Amygdala (tissue), 56 donors: Measurements from ENCODE around the gene TMEM44.

Source experiments
- DNase-seq, 56 donors: peaks; one replicate each; lab custom pipeline; 2025; lab: John Stamatoyannopoulos, UW

Gene TMEM44, protein sequence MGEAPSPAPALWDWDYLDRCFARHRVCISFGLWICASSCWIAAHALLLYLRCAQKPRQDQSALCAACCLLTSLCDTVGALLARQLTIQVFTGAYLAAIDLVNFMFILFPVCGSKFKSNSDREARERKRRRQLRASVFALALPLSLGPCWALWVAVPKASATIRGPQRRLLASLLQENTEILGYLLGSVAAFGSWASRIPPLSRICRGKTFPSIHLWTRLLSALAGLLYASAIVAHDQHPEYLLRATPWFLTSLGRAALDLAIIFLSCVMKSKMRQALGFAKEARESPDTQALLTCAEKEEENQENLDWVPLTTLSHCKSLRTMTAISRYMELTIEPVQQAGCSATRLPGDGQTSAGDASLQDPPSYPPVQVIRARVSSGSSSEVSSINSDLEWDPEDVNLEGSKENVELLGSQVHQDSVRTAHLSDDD

DNA sequence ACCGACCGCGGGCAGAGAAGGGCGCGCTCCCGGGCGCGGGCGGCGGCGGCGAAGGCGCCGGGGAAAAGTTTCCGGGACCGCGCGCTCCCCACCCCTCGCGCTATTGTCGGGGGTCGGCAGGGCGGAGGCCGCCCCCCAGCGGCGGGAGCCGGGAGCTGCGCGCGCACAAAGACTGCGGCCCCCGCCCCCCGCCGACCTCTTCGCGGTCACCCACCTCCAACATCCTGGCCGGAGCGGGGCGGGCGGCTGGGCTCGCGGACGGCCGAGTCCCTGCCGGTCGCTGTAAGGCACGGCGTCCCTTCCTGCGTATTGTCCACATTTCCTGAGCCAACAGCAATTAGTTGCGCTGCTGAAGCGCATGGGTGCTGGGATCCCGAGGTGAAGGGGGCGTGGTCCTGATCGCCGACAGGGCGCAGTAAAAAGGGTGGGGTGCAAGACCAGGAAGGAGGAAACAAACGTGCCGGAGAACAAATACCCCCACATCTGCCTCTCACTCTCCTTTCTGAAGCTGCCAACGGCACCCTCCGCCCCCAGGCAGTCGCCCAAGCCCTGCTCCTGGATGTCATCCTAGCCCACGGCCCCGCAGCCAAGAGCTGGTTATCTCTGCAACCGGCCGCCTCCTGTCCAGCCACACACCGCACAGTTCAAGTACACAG, at the start of gene TMEM44:
TMEM44 (minus strand) TSS at position 71 of the 656 bp plus-strand sequence. CDS start 204 bp downstream, outside the sequence.
- DNase-seq, result peak in 18 of 56 donors; percentile 10 to 60 (median 22)

DNA sequence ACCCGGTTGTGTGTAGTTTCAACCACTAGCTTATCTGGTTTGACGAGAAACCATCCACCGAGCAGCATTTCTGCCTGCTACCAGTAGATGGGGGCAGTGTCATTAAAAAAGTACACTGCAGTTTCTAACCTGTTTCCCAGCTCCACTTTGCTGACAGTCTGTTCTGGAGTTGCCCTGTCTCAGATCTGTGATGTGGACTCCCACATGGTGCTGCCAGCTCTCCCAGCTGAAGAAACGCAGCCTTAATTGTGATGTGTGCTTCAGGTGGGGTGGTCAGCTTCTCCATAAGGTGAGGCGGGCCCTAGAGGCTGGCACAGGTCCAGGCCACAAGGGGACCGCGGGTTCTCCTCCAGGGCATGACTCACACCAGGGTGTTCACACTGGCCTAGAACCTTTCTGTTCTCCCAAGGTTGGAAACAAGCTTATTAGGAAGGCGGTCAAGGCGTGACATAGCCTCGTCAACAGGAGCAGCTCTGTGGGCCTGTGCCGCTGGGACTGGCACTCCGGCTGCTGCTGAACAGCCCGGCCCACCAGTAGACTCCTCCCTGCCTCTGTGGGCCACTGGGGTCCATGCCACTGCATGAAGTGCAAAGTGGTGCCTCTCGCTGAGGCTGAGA, 49.6 kb upstream of the TMEM44 start:
- peak in 47 of 56 donors; percentile 20 to 84 (median 50) for DNase-seq

DNA sequence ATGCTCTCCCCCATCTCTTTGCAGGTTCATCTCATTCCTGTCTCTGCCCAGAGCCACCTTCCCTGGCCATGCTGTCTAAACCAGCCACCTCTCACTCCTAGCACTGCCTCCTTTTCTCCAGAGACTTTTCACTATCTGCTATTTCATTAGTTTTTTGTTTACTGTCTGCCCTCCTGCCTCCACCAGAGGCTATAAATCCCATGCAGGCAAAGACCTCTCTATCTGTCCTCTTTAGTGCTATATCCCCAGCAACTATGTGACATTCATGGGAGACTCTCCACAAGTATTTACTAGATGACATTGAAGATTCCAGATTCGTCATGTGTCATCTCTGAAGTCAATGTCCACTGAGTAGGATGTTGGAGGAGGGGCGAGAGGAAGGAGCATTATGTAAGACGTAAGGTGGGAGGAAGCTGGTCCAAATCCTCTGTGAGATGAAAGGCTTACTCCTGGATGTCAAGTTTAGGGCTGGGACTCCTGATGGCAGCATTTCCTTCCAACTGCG, 49.0 kb upstream of the TMEM44 start:
- DNase-seq, result no peak

DNA sequence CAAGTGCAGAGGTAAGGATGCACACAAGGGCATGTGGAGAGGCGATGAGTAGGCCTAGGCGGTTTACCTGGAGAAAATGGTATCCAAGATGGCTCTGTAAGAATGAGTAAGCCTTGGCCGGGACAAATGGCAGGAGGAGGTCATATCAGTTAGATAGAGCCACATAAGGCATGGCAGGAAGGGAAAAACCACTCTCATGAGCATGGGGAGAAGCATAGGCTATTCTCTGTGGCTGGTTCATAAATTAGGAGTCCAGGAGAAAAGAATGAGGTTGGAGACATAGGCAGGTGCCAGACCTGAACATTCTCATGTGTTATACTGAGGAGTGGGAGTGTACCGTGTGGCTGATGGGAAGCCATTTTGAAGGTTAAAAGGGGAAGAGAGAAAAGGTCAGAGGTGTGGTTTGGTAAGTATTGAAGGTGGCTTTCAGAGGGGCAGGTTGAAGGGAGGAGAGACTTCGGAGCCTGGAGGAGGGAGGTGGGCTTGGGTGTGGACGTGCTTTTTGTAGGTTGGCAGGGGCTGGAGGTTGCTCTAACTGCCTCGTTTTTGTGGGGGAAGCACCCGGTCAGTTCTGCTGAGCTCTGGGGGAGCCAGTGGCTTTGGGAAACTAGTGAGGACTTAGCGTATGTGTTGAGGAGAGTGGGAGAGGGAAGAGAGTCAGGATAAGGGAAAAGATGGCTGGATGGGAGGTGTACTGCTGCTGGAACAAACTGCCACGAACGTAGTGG, 47.8 kb upstream of the TMEM44 start:
- DNase-seq, result no peak

DNA sequence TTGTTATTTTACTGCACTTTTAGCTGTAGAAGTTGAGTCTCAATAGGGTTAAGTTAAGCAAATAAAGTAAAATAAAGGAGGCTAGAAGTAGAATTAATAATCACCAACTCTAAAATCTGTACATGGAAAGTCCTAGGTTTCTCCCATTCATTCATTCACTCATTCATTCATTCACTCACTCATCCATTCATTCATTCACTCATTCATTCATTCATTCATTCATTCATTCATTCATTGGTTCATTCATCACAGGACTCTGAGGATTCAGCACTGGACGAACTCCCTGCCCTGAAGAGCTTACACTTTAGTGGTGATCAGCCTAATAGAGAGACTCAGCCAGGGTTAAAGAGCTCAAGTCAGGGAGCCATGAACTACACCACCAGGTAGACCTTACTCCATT, 43.3 kb upstream of the TMEM44 start:
- DNase-seq, result no peak

DNA sequence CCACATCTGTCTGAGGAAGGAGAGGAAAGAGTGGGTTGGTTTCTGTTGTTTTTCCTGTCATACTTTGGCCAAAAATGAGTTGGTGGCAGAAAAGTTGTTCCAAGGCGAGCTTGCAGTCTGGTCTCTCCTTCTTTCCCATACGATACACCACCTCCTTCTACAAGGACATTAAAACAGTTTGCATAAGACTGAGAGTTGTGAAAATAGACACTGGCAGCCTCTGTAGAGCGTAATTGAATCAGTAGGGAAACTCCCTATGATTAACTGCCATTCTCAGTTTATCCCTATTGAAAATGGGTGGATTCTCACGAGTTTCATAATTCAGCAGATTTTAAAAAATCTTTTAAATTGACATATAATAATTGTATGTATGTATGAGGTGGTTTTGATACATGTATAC, 42.5 kb upstream of the TMEM44 start:
- no peak for DNase-seq

DNA sequence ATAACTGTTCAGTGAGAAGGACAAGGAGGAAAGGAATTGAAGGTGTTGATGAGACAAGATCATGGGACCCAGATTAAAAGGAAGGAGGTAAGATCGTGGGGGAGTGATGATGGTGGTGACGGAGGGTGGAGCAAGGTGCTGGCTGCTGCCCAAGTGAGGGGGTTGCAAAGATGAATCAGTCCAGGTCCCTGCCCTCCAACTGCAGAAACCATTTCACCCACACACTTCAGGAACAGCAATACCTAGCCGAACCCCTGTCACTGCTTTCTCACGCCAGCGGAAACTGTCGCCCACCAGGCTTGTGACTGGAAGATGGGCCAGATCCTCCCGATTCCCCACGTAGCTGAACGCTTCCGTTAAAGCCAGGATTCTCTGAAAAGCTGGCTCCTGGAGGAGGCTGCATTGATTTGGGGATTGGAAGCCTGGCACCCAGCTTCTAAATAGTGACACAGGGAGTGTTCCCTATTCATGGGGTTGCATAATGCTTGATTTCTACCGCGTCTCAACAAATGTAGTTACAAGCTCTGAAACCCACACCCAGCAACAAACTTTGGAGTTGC, 41.9 kb upstream of the TMEM44 start:
- peak in 2 of 56 donors; percentile 14 to 16 for DNase-seq

DNA sequence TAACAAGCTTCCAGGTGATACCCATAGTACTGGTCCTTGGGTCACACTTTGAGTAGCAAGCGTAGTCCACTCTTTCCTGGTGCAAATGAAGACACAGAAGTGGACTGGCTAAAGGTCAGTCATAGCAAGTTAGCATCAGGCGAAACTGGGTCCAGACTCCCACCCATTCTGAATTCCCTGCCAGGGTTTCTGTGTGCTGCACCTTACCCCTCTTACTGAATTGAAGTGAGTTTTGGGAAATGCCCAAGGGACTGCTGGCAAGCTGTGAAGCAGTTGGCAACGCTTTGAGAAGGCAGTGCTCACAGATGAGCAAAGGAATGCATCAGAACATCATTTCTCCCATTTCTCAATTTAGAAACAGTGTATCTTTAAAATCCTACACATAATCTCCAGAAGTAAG, 40.5 kb upstream of the TMEM44 start:
- DNase-seq, result no peak

DNA sequence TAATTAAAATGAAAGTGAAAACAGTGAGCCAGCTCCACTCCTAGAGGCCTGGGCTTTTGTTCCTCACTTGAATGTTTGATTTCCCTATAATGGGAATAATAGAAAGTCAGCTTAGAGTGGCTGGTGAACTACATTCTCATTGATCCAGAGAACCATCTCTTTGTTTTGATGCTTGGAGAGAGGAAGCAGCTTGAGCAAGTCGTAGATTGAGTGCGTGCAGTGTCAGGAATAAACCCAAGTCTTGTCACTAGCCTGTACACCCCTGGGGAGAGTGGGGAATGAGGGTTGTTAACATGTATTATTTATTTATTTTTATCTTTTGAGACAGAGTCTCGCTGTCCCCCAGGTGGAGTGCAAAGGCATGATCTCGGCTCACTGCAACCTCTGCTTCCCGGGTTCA, 39.7 kb upstream of the TMEM44 start:
- no peak for DNase-seq

DNA sequence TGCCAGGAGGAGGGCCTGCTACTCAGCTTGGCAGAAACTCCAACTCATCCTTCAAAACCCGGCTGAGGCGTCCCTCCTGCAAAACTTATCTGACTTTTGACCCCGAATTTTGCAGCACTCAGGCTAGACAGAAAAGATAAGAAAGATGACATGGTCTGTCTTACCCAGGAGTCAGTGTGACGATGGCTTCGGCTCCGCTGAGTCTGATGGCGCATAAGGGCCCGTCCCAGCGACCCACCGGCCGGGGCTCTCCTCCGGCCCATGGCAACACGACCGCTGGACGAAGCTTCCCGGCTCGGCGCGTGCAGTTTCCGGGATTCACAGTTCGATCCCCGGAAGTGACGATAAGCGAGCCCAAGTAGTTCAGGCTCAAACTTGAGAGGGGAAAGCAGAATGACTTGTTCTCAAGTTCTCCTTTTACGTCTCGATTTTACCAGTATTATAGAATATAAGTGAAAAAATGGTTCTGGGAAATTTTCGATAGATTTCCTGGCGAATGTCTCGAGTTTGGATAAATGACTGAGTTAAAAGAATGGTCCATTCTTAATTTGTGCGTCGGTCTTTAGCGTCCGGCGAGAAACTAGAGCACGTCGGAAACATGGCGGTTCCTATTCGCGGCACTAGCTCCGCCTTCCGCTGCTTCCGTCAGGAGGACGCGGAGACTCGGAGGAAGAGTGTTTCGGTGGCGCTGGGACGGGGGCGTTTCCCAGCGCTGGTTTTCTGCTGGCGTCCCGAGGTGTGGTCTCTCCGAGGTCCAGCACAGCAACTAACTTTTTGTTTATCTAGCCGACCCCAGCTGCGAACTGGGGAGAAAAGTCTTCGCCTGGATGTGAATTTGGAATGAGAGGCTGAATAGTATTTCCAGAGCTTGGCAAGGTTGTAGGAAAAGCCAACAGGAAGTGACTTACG, 38.9 kb upstream of the TMEM44 start, which contains the start of gene LSG1:
LSG1 (minus strand) TSS at position 292 of the 909 bp plus-strand sequence; CDS start at position 263, 29 bp downstream.
- peak; percentile 41 to 92 (median 80) for DNase-seq

DNA sequence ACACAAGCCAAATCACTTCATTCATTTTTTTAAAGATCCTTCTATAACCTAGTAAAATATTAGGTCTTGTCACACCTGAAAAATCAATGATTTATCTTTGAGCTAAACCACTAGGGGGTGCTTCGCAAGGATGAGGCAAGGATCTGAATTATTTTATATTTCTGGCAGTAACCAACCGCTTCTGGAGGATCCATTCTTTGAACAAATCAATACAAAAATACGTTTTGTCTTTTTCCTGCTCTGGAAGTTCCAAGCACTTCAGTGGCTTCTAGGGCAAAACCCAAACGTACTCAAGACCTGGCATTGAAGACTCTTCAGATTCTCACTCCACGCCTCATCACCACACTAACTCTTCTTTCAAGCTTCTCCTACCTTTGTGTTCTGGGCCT, 38.3 kb upstream of the TMEM44 start:
- no peak for DNase-seq

DNA sequence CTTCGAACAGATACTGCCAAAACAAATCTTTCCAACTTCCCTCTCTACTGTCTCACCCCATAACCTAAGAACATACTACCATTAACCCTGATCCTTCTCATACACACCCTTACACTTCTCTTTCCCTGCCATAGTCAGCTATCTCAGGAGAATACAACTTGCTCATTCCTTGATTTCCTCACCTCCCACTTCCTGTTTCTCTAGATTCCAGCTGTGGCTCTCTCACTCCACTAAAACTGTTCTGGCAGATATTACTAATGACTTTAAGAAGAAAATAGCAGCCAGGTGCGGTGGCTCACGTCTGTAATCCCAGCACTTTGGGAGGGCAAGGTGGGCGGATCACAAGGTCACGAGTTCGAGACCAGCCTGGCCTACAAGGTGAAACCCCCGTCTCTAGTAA, 34.1 kb upstream of the TMEM44 start:
- no peak for DNase-seq

DNA sequence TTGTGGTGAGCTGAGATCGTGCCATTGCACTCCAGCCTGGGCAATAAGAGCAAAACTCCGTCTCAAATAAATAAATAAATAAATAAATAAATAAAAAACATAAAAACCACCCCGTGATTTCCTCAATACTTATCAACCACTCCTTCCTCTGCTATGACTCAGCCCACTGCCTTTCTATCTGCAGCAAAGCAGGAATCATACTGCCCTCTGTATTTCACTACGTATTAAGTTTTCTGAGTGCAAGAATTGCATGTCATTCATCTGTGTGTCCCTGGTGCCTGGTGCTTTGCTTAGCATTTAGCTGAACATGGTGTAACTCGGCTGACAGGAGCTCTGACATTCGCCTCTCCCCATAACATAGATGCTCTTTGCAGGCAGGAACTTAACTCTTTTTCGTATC, 31.6 kb upstream of the TMEM44 start:
- no peak for DNase-seq

DNA sequence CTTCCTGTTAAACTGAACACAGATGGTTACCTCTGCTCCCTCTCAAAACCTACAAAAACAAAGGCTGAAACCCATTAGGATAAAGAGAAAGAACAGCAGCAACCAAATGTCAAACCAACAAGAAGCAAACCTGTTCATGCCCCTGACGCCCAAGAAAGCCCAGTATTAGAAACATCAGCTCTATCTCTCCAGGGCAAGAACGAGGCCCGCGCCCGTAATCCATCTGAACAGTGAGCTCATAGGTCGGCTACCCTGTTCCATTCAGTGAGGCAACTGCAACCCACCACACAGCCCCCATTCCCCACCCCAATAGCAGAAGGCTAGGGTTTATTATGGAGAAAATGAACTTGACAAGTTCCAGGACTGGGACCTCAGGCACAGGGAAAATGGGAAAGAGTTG, 28.7 kb upstream of the TMEM44 start:
- no peak for DNase-seq

DNA sequence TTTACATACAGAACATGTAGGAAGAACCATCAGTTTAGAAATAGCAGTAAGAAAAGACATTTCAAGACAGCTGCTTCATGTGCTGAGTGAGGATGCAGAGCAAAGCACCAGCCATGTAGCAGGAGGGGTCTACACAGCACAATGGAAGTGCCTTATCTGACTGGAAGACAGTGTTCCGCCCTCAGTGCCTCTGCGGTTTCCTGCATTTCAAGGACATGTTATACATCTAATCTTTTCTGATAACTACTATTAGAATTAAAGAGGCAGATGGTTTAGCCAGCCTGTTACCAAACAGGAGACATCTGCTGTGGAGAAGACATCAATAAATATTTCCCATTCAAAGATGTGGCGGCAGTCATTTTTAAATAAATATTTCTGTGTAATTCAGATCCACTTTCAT, 28.2 kb upstream of the TMEM44 start:
- DNase-seq, result no peak

DNA sequence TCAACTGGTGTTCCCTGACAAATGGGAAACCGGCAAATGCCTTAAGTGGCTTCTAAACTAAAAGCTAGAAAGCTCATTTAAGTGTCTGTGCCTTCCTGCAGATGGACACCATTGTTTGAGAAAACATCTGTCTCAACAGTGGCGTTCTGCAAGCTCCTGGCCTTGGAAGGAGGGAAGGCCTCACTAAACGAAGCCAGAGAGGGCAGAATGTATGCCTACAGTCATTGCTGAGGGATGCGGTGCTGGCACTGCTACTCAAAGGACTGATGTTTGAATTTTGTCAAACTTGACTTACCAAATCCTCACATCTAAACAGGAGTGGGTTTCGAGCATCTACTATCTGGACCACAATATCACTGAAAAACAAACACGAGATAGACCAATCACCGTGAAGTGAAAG, 26.6 kb upstream of the TMEM44 start:
- DNase-seq, result no peak

DNA sequence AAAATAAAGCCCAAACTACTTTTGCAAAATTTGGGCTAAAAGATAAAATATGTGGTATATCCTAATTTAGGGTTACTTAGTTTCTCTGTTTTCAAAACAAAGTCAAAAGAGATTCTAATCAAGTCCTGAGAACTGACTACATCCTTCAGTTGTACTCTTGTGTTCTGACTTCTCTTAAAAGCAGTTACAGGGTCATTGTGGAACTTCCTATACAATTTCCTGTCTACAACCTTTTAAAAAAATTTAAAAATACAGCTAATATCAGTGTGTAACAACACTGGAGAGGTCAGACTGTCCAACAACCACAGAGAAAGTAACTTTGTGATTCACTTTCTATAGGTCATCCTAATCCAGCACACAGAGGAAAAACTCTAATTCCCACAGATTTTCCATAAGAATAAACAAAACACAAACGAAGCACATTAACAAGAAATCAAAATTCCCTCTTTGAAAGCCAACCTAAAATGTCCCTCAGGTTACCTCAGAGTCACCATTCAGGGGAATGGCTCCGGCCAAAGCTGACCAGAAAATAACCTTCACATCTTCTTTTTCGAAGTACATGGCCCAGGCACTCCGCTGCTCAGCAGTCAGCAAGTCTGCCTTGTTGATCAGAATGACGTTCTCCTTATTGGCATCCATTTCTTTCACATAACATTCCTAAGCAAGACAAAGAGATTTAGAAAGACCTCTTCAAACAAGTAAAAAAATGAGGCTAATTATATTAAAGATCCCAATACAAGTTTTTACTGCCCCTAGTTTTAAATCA, 25.4 kb upstream of the TMEM44 start:
- no peak for DNase-seq

DNA sequence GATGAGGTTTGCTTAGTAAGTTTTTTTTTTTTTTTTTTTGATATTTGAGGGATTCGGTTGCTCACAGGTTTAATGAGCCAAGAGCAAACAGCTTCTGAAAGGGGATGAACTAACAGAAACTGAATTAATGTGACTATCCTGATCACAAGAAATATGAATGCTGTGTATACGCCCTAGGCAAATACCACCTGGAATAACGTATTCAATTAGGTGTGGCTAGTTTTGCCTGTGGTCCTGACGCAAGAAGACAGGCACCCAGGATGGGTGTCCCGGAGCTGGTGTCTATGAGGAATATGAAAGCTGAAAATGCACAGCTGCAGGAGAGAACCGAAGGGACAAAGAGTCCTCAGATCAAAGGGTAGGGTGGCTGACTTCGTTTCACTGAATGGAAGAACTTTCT, 24.2 kb upstream of the TMEM44 start:
- no peak for DNase-seq
